Inflammatory macrophage treated with lipopolysaccharide for 4 hours (primary cell): ENCODE measurements around the gene SLC39A13.
A peak's percentile ranks its signal among the peaks of the same experiment; 100 is the strongest.

Source experiments
- DNase-seq: peaks from one replicate; pipeline ENCODE4 v3.0.0-alpha.2; 2020

The SLC39A13 gene

GRCh38 chr11:47387944-47388696, 20.3 kb upstream of the SLC39A13 start:
- peak; percentile 98 for DNase-seq

GRCh38 chr11:47388697-47389576, 19.5 kb upstream of the SLC39A13 start:
- DNase-seq: no peak

- no peak for DNase-seq
Measured at GRCh38 chr11:47389577-47390421, 18.6 kb upstream of the SLC39A13 start.

- DNase-seq: no peak
Measured at GRCh38 chr11:47390422-47390760, 18.0 kb upstream of the SLC39A13 start.

GRCh38 chr11:47391077-47391583, 17.3 kb upstream of the SLC39A13 start:
- peak; percentile 98 for DNase-seq

- no peak for DNase-seq
Measured at GRCh38 chr11:47391711-47392432, 16.5 kb upstream of the SLC39A13 start.

- DNase-seq: no peak
Measured at GRCh38 chr11:47392546-47393162, 15.7 kb upstream of the SLC39A13 start.

GRCh38 chr11:47393163-47394049, 15.0 kb upstream of the SLC39A13 start:
- peak; percentile 75 for DNase-seq

- DNase-seq: peak; percentile 79
Measured at GRCh38 chr11:47394050-47394321, 14.4 kb upstream of the SLC39A13 start.

GRCh38 chr11:47394322-47395222, 13.8 kb upstream of the SLC39A13 start:
- peak; percentile 96 for DNase-seq

GRCh38 chr11:47395223-47396048, 13.0 kb upstream of the SLC39A13 start:
- DNase-seq: no peak

- DNase-seq: no peak
Measured at GRCh38 chr11:47396049-47396320, 12.4 kb upstream of the SLC39A13 start.

- DNase-seq: no peak
Measured at GRCh38 chr11:47398011-47398410, 10.4 kb upstream of the SLC39A13 start.

- DNase-seq: no peak
Measured at GRCh38 chr11:47398551-47398950, 9.8 kb upstream of the SLC39A13 start.

- DNase-seq: no peak
Measured at GRCh38 chr11:47399860-47400767, 8.3 kb upstream of the SLC39A13 start.

- DNase-seq: no peak
Measured at GRCh38 chr11:47400768-47401279, 7.6 kb upstream of the SLC39A13 start.

GRCh38 chr11:47403135-47403534, 5.3 kb upstream of the SLC39A13 start:
- no peak for DNase-seq

GRCh38 chr11:47403571-47403970, 4.8 kb upstream of the SLC39A13 start:
- no peak for DNase-seq
